ENCODE measurements around the gene NCR3LG1.

NCR3LG1 gene

DNA sequence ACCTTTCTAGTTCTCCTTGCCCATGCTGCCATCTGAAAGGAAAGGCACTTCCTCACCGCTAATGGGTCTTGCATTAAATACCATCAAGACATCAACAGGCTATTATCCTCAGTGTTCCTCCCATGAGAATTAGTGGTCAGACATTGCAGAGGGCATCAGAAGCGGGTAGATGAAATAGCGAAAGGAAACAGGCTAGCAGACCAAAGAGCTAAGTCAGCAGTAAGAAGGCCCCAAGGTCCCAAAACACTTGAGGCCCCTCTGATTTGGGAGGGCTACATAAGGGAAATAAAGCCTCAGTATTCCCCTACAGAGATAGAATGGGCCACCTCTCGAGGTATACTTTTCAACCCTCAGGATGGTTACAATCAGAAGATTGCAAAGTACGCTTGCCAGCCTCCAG, 23.9 kb downstream of the NCR3LG1 start:
- DNase-seq: no peak

GRCh38 chr11:17376493-17376892, 24.9 kb downstream of the NCR3LG1 start:
- DNase-seq: no peak

GRCh38 chr11:17378655-17379054, 27.1 kb downstream of the NCR3LG1 start:
- DNase-seq: no peak

GRCh38 chr11:17379383-17380180, 28.0 kb downstream of the NCR3LG1 start:
- DNase-seq: no peak

- no peak for DNase-seq
Measured at GRCh38 chr11:17381156-17381555, 29.6 kb downstream of the NCR3LG1 start.

DNA sequence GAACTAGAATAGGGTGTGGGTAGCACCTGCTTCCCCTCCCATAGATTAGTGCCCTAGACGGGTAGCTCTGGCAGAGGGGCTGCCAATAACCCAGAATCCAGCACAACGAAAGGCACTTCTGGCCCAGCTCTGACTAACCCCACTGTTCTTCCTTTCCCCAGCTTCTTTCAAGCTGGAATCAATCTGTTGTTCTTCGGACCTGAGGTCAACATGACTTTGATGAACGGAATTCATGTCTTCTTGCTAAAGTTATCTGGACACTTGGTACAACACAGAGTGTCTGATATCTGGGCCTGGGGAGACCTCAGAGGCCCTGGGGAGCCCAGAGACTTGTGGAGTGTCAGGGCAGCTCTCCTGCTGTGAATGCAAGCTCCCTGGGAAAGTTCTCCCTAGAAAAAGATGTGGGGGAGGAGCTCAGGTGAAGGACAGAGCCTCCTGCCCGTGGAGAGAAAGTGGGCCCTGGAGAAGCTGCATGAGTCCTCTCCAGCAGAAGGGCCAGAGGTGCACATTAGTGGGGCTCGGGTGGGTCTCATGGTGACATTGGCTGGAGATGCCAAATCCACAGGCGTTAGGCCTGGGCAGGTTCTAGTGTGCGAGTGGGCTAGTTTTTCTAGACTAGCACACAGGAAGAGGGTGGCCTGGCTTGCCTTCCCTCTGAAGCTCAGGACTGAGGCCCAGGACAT, 30.6 kb downstream of the NCR3LG1 start:
- no peak for DNase-seq

GRCh38 chr11:17383461-17383860, 31.9 kb downstream of the NCR3LG1 start:
- DNase-seq: peak in 1 of 2 donors; percentile 19

- peak; percentile 41 to 45 for DNase-seq
Measured at GRCh38 chr11:17384002-17384511, 32.5 kb downstream of the NCR3LG1 start.

DNA sequence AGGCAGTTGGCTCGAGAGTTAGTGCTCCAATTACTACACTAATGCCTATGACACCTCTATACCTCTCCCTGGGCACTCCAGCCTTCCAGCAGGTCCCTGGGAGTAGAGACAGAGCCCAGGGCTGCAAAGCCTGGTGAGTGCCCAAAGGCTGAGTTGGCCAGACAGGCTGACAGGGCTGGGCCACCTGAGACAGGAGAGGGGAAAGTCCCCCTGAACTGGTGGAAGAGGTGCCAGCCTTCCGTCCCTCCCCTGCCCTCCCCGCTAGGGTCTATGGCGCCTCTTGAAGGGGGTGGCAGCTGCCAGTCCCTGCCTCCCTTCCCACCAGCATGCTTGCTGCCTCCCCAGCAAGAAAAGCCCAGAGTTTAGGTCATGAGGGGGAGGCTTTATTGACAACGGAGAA, 33.9 kb downstream of the NCR3LG1 start:
- no peak for DNase-seq

DNA sequence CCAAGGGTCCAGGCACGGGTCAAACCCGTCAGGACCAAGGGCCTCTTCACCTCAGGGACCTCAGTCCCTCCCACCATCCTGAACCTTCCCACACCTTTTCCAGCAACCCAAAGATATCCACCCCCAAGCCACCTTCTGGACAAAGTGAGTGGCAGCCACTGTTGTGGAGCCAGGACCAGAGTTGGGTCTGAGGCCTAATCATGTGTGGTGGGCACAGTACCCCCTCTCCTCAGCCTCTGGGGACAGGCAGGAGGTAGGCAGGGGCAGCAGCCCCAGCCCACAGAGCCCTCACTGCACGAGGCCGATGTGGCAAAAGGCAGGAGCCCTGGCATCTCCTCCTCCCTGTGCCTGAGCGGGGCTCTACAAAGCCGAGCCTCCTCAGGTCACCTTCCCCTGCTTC, 34.3 kb downstream of the NCR3LG1 start:
- DNase-seq: no peak

DNA sequence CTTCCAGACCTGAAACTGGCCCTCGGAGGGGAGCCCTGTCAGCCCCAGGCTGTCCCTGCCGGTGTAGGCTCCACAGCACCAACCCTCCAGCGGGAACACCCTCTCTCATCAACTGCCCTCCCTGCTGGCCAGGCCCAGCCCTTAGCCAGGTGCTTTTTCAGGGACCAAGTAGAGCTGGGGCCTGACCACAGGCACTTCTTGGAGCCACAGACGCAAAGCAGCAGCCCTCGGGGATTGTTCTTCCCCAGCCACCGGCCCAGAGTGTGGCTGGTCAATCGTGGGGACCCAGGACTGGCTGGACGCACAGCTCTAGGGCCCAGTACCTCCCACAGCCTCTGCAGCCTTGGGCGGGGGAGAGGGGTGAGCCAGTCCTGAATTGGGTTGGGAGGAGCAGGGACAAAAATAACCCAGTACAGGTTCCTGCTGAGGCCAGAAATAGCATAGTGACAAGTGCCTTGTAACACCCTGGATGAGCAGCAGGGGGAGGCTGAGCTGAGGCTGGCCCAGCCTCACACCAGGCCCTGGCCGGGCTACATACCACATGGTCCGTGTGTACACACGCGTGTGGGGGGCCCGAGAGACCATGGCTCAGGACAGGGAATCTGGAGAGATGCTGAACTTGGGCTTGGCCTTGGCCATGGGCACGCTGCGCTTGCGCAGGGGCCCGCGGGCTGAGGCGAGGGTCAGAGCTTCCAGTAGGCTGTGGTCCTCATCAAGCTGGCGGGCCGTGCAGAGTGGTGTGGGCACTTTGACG, 34.9 kb downstream of the NCR3LG1 start:
- DNase-seq: no peak

DNA sequence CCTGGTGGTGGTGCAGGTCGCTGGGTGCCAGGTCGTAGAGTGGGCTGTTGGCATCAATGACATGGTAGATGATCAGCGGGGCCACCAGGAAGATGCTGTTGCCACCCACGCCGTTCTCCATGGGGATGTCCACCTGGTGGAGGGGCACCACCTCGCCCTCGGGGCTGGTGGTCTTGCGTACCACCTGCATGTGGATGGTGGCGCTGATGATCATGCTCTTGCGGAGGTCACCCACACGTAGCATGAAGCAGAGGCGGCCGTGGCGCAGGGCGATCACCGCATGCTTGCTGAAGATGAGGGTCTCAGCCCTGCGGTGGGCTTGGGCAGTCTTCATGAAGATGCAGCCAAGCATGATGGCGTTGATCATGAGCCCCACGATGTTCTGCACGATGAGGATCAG, 35.7 kb downstream of the NCR3LG1 start:
- no peak for DNase-seq

DNA sequence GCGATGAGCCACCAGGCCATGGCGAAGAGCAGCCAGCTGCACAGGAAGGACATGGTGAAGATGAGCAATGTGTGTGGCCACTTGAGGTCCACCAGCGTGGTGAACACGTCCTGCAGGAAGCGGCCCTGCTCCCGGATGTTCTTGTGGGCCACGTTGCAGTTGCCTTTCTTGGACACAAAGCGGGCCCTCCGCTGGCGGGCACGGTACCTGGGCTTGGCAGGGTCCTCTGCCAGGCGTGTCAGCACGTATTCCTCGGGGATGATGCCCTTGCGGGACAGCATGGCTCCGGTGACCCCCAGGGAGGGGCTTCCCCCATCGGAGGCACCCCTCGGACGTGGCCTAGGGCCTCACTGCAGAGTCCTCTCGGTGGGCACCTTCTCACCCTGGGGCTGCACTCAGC, 36.2 kb downstream of the NCR3LG1 start:
- no peak for DNase-seq

DNA sequence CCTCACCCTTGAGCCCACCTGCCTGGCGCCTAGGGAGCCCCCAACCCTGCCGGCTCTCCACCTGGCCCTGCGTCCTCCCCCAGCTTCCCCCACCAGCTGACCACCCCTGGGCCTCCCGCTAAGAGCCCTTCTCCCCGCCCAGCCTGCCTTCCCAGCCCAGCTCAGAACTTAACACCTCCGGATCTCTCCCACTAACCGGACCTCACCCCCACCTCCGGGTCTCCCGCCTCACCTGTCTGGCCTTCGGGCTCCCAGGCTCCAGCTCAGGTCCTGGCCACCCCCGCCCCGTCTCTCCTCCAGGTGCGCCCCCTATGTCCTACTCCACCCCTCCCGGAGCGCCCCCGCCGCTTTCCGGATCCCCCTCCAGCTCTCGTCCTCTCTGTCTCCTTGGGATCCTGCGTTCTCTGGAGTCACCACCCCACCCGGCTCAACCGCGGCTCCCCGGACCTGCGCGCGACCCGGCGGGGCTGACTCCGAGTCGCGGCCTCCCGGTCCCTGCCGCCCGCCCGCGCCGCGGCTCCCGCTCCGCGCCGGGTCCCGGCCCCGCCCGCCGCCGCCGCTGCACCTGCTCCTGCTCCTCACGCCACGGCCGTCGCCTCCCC, 37.1 kb downstream of the NCR3LG1 start, which contains the start of gene KCNJ11:
TSS of gene KCNJ11 (minus strand) at position 51 of the 602 bp plus-strand sequence. CDS start 568 bp downstream, outside the sequence.
- DNase-seq: no peak

GRCh38 chr11:17389211-17389956, 37.8 kb downstream of the NCR3LG1 start:
- DNase-seq: peak; percentile 21 to 29

DNA sequence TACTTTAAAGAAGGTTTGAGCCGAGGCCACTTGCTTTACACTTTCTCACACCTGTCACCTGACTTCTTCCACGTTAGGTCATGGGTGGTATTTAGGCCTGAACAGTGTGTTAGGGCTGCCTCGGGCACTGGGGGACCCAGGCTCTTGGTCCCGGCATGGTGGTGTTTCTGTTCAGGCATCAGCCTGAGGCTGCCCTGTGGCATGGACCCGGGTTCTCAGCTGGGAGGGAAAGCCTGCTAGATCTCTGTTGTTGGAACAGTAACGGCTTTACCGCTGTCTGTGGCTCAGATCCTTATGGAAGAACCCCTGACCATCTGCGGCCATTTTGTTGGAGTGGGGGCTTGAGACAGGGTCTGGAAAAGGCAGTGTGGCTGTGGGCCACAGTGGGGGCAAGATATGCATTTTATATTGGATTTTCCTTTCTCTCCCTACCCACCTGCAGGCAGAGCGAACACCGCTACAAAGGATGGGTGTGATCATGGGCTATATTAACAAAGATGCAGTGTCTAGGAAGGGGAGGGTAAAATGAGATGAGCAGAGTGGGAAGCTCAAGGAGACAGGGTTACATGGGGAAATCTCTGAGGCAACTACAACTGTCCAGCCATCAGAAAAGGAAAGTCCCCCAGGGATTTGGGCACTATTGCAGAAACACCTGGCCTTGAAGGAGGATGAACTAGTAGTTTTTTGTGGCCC, 38.5 kb downstream of the NCR3LG1 start:
- no peak for DNase-seq

DNA sequence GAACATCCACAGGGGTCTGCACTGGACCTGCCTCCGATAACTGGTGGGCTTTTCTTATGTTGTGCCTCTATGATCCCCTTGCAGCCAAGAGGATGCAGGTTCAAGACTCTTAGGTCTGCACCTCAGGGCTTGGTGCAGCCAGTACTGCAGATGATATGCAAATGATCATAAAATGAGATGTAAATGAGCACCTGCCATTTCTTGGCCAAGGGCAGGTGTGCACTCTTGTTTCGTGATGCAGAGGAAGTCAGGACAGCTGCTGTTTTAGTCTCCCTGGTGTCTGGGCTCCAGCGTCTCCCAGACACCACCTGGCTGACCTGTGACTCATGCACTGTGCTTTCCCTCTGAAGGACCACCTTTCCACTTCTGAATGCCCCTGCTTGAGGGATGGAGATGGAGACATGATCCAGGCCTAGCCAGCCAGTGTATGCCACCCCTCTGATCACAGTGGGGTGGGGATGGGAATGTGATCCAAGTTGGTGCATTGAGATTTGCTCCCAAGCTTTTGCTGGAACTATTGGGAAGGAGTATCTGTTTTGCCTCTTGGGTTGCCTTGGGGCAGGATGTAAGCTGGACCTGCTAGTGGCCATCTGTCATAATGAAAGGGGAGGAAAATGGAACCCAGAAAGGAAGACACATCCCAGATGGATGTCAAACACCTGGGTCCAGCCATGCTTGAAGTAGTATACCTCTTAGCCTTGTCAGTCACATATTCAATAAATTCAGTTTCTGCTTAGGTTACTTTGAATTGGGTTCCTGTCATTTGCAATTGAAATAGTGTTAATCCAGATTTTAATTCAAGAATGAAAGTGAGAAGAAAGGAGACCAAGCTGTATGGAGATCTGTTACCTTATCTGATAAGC, 40.1 kb downstream of the NCR3LG1 start:
- DNase-seq: no peak

- DNase-seq: no peak
Measured at GRCh38 chr11:17392872-17393271, 41.3 kb downstream of the NCR3LG1 start.

DNA sequence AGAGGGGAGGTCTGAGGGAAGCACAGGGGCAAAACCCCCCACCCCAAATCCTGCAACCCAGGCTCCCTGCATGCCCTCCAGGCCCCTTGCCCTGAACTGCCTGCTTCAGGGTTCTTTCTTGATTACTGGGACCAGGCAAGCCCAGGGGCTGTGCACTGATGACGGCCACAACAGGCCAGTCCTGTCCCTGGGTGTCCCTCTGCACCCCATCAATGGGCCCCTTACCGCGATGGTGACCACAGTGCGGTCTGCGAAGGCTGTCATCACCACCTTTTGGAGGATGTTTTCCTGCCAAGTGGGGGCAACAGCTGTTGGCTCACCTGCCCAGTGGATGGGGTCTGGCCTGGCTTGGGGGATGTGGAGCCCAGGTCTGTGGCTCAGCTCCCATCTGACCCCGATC, 41.9 kb downstream of the NCR3LG1 start:
- DNase-seq: no peak

DNA sequence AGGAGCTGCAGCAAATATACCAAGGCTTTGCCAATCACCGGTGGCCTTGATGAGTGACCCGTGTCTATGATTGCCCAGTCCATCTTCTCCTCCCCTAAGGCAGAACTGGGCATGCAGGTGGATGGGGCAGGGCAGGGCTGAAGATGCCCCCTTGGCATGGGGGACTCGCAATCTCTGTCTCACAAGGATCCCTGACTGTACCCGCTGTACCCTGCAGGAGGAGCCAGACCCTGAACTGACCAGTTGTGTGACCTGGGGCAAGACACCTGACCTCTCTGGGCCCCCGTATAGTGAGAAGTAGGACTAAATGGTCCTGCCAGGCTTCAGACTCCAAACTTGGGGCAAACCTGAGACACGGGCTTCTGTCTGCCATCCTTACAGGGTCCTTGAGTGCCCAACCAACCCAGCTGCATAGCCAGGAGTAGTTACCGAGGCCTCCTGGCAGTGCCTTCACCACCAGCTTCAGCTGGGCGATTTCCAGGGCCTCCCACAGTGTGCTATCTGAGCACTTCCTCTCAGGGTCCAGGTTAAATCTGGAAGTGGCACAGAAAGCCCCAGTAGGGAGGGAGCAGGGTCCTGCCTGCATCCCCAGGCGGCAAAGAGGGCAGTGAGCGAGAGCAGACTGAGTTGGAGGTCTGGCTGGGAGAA, 43.3 kb downstream of the NCR3LG1 start:
- DNase-seq: no peak
